ENCODE data around the gene SNRPD2.

- TF ChIP-seq EP300 (IDR thresholded peaks at IDR 0.05; ENCODE audit: borderline replicate concordance) (no peak), TAF1 (IDR thresholded peaks at IDR 0.05; ENCODE audit: low read depth) (no peak), EGR1 (IDR thresholded peaks at IDR 0.05) (no peak), YY1 (IDR thresholded peaks at IDR 0.05; ENCODE audit: low read depth) (no peak), TEAD4 (IDR thresholded peaks at IDR 0.05) (no peak), MAX (IDR thresholded peaks at IDR 0.05) (no peak)
Measured at GRCh38 chr19:45655073-45655472, 36.7 kb downstream of the SNRPD2 start.

Data from Ishikawa (cell line).